GM19023 (cell line): ENCODE data around the gene RTF2.
A peak's percentile ranks its signal among the peaks of the same experiment; 100 is the strongest.

ENCODE experiments used
- ATAC-seq: cut with Tn5 transposase; IDR thresholded peaks from one replicate; pipeline ENCODE4 v1.9.1; 2021; ENCODE audit warnings: mild to moderate bottlenecking, moderate library complexity; ENCODE audit not compliant: unreplicated experiment

The RTF2 gene, protein sequence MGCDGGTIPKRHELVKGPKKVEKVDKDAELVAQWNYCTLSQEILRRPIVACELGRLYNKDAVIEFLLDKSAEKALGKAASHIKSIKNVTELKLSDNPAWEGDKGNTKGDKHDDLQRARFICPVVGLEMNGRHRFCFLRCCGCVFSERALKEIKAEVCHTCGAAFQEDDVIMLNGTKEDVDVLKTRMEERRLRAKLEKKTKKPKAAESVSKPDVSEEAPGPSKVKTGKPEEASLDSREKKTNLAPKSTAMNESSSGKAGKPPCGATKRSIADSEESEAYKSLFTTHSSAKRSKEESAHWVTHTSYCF

DNA sequence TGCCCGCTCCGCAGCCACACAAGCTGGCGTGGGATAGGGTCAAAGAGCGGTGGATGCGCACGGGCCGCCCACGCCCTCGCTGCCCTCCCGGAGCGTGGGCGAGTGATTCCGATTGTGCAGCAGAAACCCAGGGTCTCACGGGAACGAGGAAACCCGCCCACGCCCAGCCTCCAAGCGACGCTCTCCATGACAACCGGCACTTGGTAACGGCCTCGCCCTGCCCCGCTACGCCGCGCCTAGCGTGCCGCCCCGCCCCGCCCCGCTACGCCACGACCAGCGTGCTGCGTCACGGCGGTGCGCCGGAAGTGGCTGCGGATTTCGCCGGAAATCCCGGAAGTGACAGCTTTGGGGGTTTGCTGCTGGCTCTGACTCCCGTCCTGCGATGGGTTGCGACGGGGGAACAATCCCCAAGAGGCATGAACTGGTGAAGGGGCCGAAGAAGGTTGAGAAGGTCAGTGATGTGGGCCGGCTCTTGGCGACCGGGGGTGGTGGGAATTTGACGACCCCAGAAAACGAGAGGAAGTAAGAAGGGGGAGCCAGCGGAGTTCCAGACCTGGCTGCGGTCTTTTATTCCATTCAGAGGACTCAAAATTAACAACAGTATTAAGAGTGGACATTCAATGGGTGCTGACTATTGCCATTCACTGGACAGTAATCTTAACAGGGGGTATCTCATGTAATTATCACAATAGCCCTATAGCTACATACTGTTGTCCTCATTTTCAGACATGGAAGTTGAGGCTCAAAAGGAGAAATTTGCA, at the start of gene RTF2:
Gene RTF2 (plus strand): TSS at position 312 of the 761 bp plus-strand sequence. CDS start 71 bp downstream, at position 383.
- ATAC-seq: peak; percentile 99

- ATAC-seq: no peak
These were observed 48.4 kb upstream of the RTF2 start for GRCh38 chr20:56420028-56420427.

GRCh38 chr20:56420940-56421688, 47.3 kb upstream of the RTF2 start:
- no peak for ATAC-seq

DNA sequence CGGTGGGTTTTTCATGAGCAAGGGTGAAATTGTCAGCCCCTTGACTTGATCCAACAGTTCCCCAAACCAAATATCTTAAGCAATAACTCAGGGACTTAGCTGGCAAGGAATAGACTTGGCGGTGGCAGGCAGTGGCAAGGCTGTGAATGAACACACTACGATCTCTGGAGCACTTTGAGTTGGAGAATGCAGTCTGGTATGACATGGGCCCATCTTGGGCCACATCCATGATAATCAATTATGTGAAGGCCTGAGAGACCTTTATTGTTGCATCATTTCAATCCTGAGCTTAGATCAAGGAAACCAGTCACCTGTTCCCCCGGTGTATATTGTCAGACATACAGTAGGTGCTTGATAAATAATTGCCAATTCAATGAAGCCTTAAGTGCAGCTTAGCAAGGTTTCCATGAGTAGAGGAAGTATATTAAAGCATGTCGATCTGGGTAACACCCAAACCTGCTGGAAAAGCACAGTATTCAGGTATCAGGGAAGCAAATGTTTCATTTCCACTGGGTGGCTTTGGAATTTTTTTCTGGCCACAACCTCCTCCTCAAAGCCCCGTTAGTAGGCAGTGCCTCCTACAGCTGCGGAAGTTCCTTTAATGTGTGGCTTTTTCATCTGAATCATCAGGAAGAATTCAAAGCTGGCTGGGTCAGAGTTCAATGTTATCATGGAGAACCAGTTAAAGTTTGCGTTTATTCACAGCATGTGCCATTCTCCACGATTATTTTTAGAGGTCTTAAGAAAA, 46.2 kb upstream of the RTF2 start:
- no peak for ATAC-seq

DNA sequence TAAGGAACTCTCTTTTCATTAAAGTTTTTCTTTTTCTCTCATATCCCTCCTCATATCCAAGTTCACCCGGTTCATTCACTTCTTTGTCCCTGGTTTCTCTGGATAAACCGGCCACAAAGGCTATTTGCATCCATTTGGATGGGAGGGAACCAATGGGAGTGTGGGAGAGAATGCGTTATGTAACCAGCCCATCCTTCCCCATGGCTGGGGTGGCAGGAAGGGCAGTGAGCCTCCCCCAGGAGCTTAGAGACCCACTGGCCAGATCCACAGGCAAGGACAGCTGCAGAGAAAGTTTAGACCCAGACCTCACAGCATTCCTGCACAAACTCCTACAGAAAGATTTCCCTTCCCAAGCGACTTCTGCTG, 45.6 kb upstream of the RTF2 start:
- ATAC-seq: no peak

DNA sequence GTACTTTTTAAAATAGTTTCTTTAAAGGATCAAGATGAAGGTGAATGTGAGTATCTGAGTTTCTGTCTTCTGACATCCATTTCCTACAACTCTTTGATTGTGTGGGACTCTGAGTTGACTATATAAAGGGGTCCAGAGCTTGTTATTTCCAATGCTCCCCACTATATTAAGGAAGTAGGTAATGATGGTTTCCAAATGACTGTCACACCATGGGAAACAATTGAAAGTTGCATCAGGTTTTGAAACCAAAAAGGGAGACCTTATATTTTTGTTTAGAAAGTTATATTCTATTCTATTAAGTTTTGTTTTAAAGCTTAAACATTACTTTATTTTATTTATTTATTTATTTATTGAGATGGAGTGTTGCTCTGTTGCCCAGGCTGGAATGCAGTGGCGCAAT, 45.2 kb upstream of the RTF2 start:
- no peak for ATAC-seq

- no peak for ATAC-seq
These were observed 44.5 kb upstream of the RTF2 start for GRCh38 chr20:56423886-56424285.

DNA sequence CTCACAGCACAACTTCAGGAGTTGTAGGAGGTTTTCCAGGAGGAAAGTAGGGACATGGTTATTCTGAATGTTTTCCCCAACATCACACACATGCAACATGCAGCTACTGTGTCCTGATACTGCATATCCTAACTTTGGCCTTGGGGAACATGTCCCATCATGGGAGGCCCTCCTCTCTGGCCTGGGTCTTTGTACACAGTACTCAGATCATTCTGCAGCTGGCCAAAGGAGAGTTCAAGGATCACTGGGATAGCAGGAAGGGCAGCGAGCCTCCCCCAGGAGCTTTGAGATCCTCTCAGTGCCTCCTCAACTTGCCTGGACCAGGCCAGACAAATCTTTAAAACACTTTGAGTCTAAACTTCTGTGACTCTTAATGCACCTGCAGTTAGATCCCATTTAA, 43.5 kb upstream of the RTF2 start:
- no peak for ATAC-seq

DNA sequence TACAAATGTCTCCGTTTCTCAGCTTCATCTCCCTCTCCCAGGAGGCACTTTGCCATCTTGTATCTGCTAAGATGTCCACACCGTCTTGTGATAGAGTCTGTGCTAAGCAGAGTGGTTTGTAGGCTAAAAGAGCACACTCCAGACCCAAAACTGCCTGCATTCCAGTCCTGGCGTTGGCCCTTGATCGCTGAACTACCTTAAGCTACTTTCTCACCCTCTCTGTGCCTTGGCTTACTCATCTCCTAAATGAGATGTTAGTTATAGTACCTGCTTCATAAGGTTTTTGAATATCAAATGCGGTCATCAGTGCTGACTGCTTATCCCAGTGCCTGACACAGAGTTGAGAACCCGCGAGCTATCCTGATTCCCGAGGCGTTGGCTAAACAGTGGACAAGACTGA, 42.4 kb upstream of the RTF2 start:
- ATAC-seq: no peak

DNA sequence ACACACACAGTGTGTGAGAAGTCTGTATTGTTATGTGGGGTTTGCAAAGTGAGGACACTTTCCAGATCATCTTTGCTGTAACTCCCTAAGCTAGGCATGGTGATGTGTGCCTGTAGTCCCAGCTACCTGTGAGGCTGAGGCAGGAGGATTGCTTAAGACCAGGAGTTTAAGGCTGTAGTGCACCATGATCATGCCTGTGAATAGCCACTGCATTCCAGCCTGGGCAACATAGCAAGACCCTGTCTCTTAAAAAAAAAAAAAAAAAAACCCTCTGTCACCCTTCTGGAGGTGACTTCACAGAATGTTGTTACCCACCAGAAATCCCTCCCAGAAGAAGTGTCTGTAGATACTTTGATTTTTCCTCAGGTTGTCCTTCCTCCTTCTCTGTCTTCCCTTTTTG, 41.5 kb upstream of the RTF2 start:
- no peak for ATAC-seq

DNA sequence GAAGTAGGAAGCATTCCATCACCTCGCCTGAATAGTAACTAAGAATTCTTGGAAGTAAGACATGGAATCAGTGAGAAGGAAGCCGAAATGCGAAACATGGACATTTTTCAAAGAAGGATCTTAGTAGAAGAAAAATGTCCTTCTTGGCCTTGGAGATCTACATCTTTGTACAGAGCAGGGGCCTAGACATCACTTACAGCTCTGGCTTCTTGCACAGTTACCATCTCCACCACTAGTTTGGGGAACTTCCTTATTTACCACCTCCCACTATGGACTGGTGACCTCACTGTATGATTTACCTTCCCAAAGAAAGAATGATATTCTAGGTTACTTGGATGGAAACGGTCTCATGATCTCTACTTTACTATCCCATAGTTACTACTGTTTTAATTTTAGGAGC, 40.6 kb upstream of the RTF2 start:
- ATAC-seq: no peak

DNA sequence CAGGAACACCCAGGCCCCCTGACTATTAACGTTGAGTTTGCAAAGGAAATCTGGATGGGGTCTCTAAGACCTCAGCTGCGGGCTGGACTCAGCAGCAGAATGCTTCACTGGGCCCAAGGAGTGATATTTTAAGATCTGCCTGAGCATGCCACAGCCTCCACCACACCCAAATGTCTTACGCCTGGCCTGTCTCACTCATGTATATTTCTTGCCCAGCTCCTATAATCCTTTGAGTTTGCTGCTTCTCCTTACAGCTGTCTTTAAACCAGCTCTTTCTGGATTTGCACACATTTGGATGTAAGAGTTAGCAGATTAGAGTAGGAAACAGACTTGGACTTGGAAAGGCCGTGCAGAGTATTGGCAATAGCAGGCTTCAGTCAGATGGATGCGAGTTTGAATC, 40.0 kb upstream of the RTF2 start:
- no peak for ATAC-seq

DNA sequence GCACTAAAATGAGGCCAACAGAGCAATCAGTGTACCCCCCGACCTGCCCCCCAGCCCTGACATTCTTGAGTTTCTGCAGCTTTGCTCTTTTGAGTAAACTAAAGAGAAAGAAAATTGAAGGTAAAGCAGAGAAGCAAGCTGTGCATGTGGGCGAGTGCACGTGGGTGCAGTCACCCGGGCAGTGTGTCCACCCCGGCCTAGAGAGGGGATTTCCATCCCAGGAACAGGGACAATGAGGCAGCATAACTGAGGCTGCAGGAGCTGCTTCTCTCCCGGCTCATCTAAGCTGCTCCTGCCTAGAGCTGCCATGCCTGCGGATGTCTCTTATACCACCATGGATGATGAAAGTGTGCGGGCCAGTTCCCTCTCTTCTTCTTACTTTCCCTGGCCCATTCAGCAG, 39.5 kb upstream of the RTF2 start:
- no peak for ATAC-seq

GRCh38 chr20:56429502-56429901, 38.9 kb upstream of the RTF2 start:
- ATAC-seq: no peak

DNA sequence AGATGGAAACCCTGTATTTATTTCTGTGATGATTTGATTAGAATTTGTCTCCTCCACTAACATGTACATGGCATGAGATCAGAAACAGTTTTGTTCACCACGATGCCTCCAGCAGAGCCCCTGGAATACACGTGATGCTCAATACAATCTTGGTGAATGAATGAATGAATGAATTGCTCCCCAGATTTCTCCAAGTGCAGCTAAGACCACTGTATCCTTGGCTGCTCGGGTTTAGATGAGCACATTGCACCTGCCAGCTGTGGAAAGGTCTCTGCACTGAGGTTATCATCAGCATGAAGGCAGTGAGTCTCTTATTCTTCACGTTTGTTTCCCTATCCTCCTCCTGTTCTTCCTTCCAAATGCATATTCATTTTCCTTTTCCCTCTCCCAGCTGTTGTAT, 38.5 kb upstream of the RTF2 start:
- ATAC-seq: no peak

DNA sequence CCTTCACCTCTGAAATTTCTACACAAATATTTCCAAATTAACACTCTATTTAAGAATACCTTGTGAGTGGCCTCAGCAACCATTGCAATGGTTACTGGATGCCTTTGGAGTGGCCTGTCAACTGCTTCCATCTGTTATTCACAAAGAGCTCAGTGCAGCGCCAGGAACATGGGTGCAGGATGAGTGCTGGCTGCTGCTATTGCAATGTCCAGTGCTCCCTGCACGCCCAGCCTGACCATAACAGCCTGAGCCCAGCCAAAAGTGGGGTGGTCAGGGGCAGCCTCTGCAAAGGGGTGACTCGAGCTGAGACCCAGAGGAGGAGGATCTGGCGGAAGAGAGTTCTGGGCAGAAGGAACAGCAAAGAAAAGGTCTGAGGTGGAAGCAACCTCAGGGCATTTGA, 38.0 kb upstream of the RTF2 start:
- no peak for ATAC-seq

- no peak for ATAC-seq
These were observed 37.5 kb upstream of the RTF2 start for GRCh38 chr20:56430957-56431356.

GRCh38 chr20:56431471-56431870, 37.0 kb upstream of the RTF2 start:
- no peak for ATAC-seq

DNA sequence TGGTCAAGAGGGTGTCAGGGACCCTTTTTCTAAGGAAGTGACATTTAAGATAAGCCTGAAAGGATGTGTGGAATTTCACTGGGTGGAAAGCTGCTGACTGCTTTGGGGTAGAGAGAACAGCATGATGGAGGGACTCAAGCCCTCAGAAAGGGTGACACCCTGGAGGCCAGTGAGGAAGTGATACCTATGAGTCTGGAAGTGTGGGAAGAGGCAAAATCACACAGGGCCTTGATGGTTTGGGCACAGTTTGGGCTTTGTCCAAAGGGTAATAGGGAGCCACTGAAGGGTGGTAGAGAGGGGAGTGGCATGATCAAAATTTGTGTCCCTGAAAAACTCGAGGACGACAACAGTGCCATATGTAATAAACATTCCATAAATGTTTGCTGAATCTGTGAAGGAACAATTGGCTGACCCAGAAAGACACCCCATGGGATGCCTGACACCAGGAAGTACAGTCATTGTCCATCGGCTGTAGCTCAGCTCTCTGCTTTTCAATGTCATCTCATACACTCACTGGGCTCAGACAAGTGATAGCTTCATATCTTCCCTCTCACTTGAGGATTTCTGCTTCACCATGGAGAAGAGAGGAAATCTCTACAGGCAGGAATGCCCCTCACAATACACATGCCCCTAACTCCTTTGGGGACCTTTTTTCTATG, 35.1 kb upstream of the RTF2 start:
- no peak for ATAC-seq

- no peak for ATAC-seq
These were observed 34.6 kb upstream of the RTF2 start for GRCh38 chr20:56433880-56434255.
